ENCODE data around the gene CAB39L. TPM values are rescaled to one million over a fixed set of nuclear protein-coding genes. Genes with fewer than 3 reads are reported as not detected.

Gene CAB39L
- total and polyA plus RNA-seq, 2 donors (not counting 3 experiments of a cell fraction or from before 2014, with no cell fraction given) = 3.1 to 7.2 TPM

DNA sequence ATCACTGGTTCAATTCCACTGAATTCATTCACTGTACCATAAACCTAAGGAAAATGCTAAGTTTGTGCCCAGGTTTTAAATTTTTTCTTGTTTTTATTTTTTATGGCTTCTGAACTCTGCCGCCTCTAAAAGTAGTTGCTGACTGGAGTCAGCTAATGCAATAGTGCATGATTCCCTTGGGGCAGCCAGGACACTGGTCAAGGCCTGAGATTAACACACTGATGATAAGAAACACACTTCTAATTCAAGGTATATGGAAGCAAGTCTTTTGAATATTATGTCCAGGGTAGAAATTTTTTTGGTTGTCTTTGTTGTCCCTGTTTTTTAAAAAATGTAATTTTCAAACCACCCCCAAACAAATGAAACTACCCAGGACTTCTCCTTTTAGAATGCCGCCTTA is 123.9 kb downstream of the CAB39L start:
- TF ChIP-seq JUN (IDR thresholded peaks at IDR 0.05; ENCODE audit: borderline replicate concordance, insufficient read depth, insufficient read length, low read depth) (no peak), POLR2A (IDR thresholded peaks at IDR 0.05; ENCODE audit: low read depth, low read length) (no peak), FOS (IDR thresholded peaks at IDR 0.05; ENCODE audit: borderline replicate concordance, insufficient read depth, low read length) (no peak), EZH2 (IDR thresholded peaks at IDR 0.05; ENCODE audit: borderline replicate concordance, low read depth, low read length, severe bottlenecking) (no peak), GATA2 (IDR thresholded peaks at IDR 0.05; ENCODE audit: insufficient read depth, insufficient read length, low read depth, low read length) (no peak), POLR2AphosphoS5 (IDR thresholded peaks at IDR 0.05; ENCODE audit: insufficient read depth, low read depth, low read length) (no peak)
- TF ChIP-seq, protein P1, sequence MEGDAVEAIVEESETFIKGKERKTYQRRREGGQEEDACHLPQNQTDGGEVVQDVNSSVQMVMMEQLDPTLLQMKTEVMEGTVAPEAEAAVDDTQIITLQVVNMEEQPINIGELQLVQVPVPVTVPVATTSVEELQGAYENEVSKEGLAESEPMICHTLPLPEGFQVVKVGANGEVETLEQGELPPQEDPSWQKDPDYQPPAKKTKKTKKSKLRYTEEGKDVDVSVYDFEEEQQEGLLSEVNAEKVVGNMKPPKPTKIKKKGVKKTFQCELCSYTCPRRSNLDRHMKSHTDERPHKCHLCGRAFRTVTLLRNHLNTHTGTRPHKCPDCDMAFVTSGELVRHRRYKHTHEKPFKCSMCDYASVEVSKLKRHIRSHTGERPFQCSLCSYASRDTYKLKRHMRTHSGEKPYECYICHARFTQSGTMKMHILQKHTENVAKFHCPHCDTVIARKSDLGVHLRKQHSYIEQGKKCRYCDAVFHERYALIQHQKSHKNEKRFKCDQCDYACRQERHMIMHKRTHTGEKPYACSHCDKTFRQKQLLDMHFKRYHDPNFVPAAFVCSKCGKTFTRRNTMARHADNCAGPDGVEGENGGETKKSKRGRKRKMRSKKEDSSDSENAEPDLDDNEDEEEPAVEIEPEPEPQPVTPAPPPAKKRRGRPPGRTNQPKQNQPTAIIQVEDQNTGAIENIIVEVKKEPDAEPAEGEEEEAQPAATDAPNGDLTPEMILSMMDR (IDR thresholded peaks at IDR 0.05; ENCODE audit: extremely low read depth in 1 of 2, insufficient read depth in 1 of 2, low read depth in 1 of 2, low read length in 2 of 2) = no peak
- H3K9me1 ChIP-seq (replicated peaks; ENCODE audit: control insufficient read depth, extremely low read depth, insufficient read depth, low read length) = no peaks in the 10 kb centered on the region
- CTCF ChIA-PET = no interaction called here

More for the DNA sequence above, 123.9 kb downstream of the CAB39L start:
- dilution Hi-C loops (cut with MboI; ENCODE audit: extremely low pct_ligation_motif_present, low sequenced_read_pairs) (no loop called here), intact Hi-C loops (cut with micrococcal nuclease) (no loop called here)
- H3K79me2 ChIP-seq (ENCODE audit: control insufficient read depth, insufficient read depth, low read length) = no peaks in the 10 kb centered on the region
- no peak overlapping the region for H3K27ac ChIP-seq (ENCODE audit: insufficient read depth, low read depth, low read length)
- H2AFZ ChIP-seq (ENCODE audit: low read depth, low read length) = no peak overlapping the region
- DNase-seq (ENCODE audit: low read depth, low spot score) = no peak
- no peaks in the 10 kb centered on the region for H3K9me3 ChIP-seq (replicated peaks; ENCODE audit: control insufficient read depth, insufficient read depth, low read length)
- H3K4me3 ChIP-seq (replicated peaks in 1 of 3; ENCODE audit: insufficient read depth in 1 of 3, low read depth in 1 of 3, low read length in 3 of 3) = no peak overlapping the region
- H3K4me2 ChIP-seq (ENCODE audit: insufficient read depth, low read length) = no peak overlapping the region
- no TSS peak for BruUV-seq (replicated peaks)
- POLR2A ChIA-PET = no interaction called here
- no peaks in the 10 kb centered on the region for H3K4me1 ChIP-seq (ENCODE audit: control insufficient read depth, extremely low read depth, insufficient read depth, low read length)
- no peaks in the 10 kb centered on the region for H3K27me3 ChIP-seq (ENCODE audit: control insufficient read depth in 2 of 2, insufficient read depth in 2 of 2, low read length in 2 of 2)
- no peaks in the 10 kb centered on the region for H4K20me1 ChIP-seq (replicated peaks; ENCODE audit: control insufficient read depth, extremely low read depth, insufficient read depth, low read length)
- H3K36me3 ChIP-seq (ENCODE audit: control insufficient read depth in 2 of 2, extremely low read depth in 1 of 2, insufficient read depth in 2 of 2, low read length in 2 of 2) = no peaks in the 10 kb centered on the region
- H3K9ac ChIP-seq (replicated peaks; ENCODE audit: extremely low read depth, insufficient read depth, low read length) = no peak overlapping the region
- FAIRE-seq = no peak

All from endothelial cell of umbilical vein (primary cell).